Measurements from ENCODE around the gene SLC22A7.

The SLC22A7 gene, protein sequence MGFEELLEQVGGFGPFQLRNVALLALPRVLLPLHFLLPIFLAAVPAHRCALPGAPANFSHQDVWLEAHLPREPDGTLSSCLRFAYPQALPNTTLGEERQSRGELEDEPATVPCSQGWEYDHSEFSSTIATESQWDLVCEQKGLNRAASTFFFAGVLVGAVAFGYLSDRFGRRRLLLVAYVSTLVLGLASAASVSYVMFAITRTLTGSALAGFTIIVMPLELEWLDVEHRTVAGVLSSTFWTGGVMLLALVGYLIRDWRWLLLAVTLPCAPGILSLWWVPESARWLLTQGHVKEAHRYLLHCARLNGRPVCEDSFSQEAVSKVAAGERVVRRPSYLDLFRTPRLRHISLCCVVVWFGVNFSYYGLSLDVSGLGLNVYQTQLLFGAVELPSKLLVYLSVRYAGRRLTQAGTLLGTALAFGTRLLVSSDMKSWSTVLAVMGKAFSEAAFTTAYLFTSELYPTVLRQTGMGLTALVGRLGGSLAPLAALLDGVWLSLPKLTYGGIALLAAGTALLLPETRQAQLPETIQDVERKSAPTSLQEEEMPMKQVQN

DNA sequence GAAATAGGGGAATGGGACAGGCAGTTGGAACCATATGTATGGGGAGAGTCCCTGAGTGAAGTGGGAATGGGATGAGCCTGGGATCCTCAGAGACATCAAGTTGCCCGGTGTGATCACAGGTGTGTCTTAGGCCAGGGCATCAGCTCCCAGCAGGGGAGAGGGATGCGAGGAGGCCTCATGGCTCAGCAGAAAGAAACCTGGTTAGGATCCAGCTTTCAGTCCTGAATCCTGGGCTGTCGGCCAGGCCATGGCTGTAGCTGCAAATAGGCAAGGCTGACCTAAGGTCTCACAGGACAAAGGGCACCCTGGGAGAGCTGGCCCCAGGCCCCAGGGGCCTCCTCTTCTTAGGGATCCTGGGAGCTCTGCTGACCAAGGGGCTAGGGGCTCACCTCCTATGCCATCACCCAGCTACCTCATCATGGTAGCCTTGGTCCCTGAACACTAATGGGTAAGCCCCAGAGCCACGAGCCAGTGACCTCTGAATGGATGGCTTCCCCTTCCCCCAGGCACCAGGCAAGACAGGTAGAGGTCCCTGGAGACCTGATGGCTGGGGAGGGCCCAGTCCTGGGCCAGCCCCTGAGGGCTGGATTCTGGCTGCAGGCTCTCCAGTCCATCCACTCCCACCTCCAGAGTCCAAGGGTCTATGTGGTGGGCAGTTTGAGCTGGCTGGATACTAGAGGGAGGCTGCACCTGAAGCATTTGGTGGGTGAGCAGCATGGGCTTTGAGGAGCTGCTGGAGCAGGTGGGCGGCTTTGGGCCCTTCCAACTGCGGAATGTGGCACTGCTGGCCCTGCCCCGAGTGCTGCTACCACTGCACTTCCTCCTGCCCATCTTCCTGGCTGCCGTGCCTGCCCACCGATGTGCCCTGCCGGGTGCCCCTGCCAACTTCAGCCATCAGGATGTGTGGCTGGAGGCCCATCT, at the start of gene SLC22A7:
Gene SLC22A7, plus strand, starts transcription at position 617 of the 921 bp plus-strand sequence. Its CDS starts 99 bp downstream, at position 716.
- peak; percentile 55 for DNase-seq

DNA sequence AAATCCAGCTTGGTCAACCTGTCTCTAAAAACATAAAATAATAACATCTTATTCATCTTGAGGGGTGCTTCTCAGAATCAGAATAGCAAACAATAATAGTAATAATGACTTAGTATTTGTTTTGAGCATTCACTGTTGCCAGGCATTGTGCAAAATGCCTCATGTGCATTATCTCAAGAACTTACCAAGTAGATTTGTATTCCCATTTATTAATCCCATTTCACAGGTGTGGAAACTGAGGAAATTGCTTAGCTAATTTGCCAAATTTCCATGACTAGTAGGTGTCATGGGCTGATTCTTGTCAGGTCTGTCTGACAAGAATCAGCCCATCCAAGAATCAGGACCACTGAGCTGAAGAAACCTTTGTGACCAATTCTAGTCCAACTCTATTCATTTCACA, 49.3 kb upstream of the SLC22A7 start:
- DNase-seq, result no peak

DNA sequence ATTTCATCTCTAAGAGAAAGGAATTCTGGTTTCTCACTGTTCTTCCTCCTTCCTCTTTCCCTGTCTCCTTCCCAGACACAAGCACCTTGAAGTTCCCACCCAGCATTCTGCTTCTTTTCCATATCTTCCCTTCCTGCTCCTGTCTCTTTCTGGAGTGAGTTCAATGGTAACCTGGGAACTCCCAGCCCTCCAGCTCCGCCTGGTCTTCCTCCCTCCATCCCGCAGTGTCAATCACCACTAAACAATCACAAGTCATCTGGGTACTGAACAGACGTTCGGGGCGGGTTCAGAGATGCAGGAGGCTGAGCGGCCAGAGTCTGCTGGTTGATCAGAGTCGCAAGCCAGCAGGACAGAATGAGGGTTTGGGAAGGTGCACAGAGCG, 47.1 kb upstream of the SLC22A7 start:
- DNase-seq, result no peak

DNA sequence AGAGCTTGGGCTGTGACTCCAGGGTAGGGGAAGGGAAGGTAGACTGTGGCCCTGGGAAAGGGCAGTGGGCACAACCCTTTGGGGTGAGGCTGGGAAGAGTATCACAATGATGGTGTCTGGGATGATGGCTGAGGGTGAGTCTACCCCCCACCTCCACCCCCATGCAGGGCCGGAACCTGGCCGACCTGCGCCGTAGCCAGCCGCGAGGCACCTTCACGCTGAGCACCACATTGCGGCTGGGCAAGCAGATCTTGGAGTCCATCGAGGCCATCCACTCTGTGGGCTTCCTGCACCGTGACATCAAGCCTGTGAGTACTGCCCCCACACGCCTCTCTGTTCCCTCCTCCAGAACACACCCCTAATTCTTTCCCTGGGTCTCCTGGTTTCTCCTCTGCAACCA, 44.7 kb upstream of the SLC22A7 start:
- no peak for DNase-seq

DNA sequence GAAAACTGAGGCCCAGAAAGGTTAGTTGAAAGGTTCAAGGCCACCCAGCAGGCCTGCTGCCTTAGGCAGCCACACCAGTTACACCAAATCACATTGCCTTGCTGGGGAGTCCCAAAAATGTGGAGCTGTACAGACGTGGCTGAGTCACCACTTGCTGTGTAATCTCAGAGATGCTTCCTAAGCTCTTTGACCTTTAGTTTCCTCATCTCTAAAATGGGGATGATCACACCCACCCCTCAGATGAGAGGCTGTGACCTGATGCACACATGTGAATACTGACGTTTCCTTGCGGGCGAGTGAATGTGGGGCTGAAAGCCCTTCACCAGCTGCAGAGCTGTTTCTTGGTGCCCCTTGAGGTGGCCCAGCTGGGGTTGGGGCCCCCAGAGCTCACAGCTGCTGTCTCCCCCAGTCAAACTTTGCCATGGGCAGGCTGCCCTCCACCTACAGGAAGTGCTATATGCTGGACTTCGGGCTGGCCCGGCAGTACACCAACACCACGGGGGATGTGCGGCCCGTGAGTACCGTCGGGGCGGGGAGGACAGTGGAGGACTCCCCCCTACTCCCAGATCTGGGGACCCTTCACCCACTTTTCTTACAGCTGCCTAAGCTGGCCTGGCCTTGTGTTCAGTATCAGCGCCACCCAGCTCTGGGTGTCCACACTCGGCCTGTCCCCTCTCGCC, 43.8 kb upstream of the SLC22A7 start:
- DNase-seq, result peak; percentile 61

DNA sequence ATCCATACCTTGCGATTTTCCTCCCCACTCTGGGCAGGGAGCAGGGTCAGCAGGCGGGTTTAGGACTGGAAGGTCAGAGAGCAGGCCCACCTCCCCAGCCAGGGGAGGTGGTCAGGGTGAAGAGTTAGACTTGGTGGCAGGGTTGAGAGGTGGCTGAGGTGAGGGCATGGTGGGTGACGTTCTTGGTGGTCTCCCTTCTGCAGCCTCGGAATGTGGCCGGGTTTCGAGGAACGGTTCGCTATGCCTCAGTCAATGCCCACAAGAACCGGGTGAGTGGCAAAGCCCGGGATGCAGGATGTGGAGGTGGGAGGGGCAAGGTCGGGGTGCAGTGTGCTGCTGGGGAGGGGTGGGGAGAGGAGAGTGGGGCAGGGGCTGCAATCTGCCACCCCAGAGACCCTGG, 43.2 kb upstream of the SLC22A7 start:
- DNase-seq, result no peak

DNA sequence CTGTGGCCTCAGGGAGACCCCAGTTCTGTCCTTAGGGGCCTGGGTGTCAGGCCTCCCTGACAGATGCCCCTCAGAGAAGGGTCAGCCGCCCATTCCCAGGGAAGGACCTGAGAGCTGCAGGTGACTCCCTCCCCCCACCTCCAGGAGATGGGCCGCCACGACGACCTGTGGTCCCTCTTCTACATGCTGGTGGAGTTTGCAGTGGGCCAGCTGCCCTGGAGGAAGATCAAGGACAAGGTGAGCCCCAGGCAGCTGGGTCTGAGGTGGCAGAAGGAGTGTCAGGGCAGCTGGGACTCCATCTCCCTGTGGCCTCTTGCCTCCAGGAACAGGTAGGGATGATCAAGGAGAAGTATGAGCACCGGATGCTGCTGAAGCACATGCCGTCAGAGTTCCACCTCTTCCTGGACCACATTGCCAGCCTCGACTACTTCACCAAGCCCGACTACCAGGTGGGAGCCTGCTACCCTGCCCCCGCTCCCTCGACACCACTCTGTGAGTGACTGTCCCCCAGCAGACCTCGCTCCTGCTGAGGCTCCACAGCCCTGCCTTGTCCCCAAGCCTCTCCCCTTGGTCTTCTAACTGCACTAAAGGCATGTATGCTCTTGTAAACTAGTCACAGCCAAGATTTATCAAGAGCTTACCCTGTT, 42.5 kb upstream of the SLC22A7 start:
- no peak for DNase-seq

DNA sequence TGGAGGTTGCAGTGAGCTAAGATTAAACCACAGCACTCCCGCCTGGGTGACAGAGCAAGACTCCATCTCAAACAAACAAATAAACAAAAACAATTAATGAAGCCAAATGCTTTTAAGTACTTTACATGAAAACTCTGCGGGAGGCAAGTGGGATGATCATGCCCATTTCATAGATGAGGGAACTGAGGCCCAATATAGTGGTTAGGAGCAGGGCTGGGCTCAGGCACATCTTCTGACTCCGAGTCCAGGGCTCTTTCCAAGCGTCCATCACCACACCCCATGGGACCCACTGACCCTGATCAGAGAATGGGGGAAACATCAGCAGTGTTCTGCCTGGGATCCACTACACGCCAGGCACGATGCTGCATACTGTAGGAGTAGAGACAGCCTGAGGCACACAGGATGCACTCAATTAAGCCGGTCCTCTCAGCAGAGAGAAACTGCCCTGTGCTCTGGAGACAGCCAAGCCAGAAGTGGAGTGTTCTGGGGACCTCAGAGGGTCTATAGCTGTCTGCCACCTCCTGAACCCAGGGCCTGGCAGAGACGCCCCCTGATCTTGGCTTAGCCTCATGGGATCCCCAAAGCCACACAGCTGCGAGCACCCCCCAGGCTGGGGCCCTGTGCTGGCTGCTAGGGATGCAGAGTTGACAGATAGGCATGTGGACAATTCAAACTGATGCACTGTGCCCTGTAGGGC, 41.2 kb upstream of the SLC22A7 start:
- DNase-seq, result no peak

DNA sequence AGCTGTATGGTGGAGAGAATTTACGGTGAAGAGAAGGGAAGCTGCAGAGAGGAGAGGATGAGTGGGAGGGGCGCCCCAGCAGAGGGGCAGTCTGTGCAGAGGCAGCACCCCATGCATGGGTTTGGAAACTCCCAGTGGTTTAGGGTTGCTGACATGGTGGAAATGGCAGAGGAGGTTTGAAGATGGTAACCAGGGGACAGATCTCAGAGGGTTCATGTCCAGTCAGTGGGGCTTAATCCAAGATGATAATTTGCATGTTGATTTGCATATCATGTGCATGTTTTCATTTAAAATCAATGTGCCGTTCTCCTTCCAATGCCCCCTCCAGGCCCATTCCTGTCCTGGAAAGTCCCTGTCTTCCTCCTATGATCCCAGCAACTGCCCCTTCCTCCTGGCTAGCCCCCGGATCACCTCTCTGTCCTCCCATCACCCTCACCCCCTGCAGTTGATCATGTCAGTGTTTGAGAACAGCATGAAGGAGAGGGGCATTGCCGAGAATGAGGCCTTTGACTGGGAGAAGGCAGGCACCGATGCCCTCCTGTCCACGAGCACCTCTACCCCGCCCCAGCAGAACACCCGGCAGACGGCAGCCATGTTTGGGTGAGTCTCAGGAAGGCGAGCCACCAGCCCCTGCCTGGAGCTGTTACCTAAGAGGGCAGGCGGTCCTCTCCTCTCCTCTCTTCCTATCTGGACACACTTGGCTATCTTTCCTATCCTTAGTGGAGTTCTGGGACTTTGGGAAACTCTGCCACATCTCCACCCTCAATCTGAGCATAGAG, 40.5 kb upstream of the SLC22A7 start:
- no peak for DNase-seq

DNA sequence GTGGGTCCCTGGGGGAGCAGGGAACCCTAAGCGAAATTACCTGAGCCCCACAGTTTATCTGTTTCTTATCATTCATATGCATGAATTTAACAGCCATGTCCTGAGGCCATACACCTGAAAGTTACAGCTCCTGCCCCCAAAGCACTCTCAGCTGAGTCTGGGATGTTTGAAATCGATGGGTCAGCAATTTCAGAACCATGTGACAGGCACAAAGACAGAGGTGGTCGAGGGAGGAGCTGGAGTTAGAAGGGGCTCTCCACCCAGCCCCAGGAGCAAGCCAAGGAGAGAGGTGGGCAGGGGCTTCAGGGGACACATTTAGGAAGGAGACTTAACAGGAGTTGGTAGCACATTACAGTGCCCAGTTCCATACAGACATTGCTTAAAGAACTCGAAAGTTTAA, 39.9 kb upstream of the SLC22A7 start:
- DNase-seq, result no peak

DNA sequence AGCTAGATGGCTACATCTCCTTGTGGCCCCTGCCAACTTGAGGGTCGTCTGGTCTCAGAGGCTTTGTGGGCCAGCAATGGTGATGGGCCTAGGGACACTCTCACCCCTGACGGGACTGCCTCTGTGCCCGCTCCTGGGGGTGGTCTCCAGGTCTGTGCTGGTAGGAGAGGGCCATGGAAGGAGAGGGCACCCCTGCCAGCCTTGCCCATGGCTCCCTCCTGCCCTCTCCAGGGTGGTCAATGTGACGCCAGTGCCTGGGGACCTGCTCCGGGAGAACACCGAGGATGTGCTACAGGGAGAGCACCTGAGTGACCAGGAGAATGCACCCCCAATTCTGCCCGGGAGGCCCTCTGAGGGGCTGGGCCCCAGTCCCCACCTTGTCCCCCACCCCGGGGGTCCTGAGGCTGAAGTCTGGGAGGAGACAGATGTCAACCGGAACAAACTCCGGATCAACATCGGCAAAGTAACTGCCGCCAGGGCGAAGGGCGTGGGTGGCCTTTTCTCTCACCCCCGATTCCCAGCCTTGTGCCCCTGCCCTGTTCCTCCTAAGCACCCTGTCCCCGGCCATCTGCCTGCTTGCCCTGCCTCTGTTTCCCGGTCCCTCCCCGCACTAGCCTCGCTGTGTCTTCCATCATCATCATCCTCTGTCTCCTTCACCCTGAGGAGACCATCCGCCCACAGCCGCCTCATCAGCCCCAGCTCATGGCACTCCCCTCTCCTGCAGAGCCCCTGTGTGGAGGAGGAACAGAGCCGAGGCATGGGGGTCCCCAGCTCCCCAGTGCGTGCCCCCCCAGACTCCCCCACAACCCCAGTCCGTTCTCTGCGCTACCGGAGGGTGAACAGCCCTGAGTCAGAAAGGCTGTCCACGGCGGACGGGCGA, 39.0 kb upstream of the SLC22A7 start:
- DNase-seq, result no peak

DNA sequence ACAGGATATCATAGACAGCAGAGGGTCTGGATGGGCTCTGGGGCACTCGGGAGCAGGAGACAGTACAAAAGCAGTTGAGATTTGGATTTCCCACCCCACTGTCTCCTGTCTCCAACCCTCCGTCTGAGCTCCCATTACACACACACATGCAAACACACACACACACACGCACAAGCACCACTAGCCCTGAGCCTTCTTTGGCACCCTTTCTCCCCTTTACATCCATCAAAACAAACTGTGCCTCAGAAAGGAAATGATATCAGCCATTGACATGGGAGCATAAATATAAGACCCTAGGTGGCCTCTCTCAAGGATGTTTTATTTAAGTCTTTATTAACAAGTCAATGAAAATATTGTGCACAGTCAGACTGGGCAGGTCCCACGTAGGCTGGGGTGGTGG, 37.3 kb upstream of the SLC22A7 start:
- DNase-seq, result no peak

DNA sequence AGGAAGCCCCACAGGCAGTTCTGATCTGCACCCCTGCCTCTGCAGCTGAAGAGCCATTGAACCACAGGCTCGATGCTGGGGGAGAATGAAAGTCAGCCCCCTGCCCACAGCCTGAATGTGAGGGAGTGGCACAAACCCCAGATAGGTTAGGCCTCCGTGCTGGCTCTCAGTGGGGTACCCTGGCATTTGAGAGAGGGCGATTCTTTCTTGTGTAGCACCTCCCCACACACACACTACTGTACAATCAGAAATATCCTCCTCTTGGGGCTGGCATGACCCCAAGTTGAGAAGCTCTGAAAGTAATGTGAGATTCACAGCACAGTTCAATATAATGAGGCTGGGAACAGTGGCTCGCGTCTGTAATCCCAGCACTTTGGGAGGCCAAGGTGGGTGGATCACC, 36.9 kb upstream of the SLC22A7 start:
- DNase-seq, result no peak

DNA sequence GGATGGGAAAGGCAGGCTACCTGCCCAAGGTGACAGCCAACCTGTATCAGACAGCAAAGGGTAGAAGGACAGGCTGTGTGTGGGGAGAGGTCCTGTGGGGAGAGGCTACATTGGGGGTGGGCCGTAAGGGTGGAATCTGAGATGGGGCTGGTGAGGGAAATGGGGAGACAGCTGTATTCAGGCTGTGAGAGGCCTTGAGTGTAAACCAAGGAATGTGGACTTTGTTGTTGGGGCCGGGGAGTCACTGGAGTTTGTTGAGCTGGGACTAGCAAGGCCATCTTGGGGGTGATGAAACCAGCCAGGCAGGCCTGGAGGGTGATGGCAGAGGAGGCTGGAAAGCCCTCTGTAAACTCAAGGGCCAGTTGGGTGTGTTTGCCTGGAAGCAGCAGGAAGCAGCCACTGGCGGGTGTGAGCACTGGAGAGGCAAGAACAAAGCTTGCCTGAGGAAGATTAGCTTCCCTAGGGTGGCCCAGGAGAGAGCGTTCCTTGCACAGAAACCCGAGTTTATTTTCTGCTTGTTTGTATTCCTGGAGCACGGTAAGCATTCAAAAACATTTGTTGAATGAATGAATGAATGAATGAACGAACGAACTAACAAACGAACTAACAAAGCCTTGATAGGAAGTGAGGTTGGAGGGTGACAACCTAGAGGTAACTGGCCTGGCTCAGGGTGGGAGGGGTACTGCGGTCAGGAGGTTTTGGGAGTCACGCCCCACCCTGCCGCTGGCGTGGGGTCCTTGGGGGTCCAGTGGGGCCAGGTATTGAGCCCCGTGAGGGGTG, 35.9 kb upstream of the SLC22A7 start:
- no peak for DNase-seq

DNA sequence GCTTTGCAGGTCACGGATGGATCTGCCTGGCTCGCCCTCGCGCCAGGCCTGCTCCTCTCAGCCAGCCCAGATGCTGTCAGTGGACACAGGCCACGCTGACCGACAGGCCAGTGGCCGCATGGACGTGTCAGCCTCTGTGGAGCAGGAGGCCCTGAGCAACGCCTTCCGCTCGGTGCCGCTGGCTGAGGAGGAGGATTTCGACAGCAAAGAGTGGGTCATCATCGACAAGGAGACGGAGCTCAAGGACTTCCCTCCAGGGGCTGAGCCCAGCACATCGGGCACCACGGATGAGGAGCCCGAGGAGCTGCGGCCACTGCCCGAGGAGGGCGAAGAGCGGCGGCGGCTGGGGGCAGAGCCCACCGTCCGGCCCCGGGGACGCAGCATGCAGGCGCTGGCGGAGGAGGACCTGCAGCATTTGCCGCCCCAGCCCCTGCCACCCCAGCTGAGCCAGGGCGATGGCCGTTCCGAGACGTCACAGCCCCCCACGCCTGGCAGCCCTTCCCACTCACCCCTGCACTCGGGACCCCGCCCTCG, 35.2 kb upstream of the SLC22A7 start:
- DNase-seq, result no peak

DNA sequence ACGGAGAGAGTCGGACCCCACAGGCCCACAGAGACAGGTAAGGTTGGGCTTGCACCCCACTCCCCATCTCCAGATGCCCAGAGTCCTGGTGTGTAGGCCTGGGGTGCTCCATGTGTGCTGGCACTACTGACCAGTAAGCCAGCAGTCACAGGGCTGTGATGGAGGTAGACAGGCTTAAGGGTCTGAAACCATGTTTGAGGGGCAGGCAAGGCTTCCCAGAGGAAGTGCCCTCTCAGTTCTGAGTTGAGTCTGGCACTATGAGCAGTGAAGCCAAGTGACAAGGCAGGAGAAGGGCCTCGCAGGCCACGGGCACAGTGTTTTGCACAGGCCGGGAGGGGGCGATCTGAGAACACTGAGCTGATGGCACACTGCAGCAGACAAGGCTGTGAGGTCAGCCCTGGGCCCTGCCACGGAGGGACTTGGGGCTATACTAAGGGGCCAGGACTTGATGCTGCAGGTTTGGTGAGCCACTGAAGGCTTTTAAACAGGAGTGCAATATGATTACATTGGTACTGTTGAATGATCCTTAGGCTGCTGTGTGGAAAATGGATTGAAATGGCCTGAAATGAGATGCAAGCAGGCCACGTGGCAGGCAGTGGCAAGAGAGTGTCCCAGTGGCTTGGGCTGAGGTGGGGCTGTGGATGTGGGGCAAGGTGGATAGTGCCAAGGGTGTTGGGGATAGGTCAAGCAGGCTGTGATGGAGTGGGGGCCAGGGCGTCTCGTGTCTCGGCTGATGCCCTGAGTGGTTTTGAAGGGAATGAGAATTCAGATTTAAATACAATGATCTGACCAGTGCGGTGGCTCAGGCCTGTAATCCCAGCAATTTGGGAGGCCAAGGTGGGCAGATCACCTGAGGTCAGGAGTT, 34.5 kb upstream of the SLC22A7 start:
- peak; percentile 90 for DNase-seq

DNA sequence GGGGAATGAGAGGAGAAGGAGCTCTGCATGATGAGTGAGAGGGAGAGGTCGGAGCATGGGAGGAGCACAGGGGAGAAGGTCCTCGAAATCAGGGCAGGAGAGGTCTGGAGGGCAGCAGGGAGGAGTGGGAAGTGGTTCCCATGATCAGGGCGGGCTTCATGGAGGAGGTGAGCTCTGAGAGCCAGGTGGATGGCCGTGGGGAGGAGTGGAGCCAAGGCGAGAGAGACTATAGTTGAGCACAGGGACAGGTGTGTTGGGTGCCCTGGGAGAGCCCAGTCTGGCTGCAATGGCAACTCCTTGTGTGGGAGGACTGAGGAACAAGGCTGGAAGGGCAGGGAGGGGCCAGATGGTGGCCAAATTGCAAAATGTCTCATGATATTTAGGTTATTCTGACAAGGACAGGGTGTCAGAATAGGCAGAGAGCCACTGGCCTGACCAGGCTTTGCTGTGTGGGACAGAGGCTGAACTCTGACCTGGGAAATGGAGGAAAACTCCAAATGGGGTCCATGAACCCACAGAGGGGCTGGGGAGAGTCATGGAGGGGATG, 33.4 kb upstream of the SLC22A7 start:
- no peak for DNase-seq

DNA sequence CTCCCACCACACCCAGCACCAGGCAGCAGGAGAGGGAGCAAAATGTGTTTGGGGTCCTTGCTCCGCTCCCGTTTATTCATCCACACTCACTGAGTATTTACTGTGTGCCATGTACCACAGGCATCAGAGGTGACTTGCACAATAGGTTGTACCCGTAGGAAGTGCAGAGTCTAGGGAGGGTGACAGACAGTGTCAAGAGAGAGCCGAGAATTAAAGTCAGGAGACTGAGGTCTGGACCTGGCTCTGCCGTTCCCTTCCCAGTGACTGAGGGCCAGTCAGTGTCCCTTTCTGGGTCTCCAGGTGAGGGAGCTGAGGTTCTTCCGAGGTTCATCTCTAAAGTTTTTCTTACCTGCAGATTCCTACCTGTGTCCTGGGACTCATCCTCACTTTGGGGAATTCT, 32.5 kb upstream of the SLC22A7 start:
- no peak for DNase-seq
